Fibroblast of lung (primary cell): ENCODE data around the gene ADAM10.

Experiments used
- EZH2 ChIP-seq: IDR thresholded peaks from 2 replicates; pipeline ENCODE4 v1.5.1; 2012; ENCODE audit warnings: low read length, control low read depth, mild to moderate bottlenecking; ENCODE audit errors: missing control alignments
- TF ChIP-seq, protein P1 (sequence below), 2 donors: IDR thresholded peaks in 1 of 2; conservative IDR thresholded peaks in 1 of 2; 1 replicate in 1 of 2; 2 replicates in 1 of 2; pipeline ENCODE4 v1.5.1; 2011 to 2012; ENCODE audit warnings: low read length in 2 of 2, control low read depth in 1 of 2, inconsistent platforms in 1 of 2, low read depth in 1 of 2, mild to moderate bottlenecking in 1 of 2

DNA sequence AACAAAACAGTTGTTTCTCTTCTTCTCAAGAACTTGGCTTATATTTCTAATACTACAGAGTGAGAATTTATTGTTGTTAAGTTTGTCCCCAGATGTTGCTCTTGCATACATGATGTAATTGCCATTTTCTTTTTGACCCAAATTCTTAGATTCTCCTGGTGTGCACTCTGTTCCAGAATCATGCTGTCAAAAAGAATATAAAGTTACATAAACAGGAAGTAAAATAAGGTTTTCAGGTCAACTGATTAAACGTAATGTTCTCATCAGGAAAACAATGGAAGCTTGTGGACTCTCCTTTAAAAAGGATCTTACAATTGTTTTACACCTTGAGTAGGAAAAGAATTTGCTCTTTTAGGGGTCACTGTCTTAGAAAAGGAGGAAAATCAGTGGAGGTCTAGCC, 121.8 kb downstream of the ADAM10 start:
- TF ChIP-seq, protein P1, sequence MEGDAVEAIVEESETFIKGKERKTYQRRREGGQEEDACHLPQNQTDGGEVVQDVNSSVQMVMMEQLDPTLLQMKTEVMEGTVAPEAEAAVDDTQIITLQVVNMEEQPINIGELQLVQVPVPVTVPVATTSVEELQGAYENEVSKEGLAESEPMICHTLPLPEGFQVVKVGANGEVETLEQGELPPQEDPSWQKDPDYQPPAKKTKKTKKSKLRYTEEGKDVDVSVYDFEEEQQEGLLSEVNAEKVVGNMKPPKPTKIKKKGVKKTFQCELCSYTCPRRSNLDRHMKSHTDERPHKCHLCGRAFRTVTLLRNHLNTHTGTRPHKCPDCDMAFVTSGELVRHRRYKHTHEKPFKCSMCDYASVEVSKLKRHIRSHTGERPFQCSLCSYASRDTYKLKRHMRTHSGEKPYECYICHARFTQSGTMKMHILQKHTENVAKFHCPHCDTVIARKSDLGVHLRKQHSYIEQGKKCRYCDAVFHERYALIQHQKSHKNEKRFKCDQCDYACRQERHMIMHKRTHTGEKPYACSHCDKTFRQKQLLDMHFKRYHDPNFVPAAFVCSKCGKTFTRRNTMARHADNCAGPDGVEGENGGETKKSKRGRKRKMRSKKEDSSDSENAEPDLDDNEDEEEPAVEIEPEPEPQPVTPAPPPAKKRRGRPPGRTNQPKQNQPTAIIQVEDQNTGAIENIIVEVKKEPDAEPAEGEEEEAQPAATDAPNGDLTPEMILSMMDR (conservative IDR thresholded peaks at IDR 0.05 in 1 of 2, IDR thresholded peaks at IDR 0.05 in 1 of 2; ENCODE audit: low read depth in 1 of 2, low read length in 2 of 2) = no peak
- no peak for TF ChIP-seq EZH2
